HUDEP-2 (cell line): ENCODE data around the gene MDM2.

Experiments
- DNase-seq, 76 experiments: peaks; one replicate each; lab custom pipeline; 2025; ENCODE audit not compliant: unreplicated experiment in 76 of 76; lab: John Stamatoyannopoulos, UW

MDM2 gene

GRCh38 chr12:68807576-68808387 is at the start of gene MDM2:
Gene MDM2 (plus strand): TSS chr12:68808177. CDS start chr12:68808478, 301 bp downstream.
- DNase-seq: peak in 75 of 76 experiments; percentile 25 to 97 (median 94)

- no peak for DNase-seq
Observed at GRCh38 chr12:68759852-68760251, 48.1 kb upstream of the MDM2 start.

DNA sequence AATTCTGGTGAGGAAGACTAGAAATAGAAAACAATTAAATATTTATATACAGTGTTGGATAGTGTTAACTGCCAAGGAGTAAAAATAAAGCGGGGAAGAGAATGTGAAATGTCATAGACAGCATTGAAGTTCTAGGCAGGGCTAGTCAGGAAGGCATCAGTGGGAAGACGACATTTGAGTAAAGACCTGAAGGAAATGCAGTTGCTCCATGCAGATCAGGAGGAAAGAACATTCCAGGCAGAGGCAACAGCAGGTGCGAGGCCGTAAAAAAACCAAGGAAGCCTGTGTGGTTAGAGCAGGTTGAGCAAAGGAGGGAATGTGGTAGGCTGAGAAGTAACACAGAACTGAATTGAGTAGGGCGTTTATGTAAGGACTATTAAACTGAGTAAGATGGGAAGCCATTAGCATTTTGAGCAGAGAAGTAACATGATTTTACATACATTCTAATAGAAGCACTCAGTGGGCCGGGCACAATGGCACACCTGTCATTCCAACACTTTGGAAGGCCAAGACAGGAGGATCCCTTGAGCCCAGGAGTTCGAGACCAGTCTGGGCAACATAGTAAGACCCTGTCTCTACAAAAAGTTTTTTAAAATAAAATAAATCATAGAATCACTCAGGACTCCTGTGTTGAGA is 47.1 kb upstream of the MDM2 start:
- DNase-seq: no peak

GRCh38 chr12:68761442-68761812 is 46.5 kb upstream of the MDM2 start:
- no peak for DNase-seq

DNA sequence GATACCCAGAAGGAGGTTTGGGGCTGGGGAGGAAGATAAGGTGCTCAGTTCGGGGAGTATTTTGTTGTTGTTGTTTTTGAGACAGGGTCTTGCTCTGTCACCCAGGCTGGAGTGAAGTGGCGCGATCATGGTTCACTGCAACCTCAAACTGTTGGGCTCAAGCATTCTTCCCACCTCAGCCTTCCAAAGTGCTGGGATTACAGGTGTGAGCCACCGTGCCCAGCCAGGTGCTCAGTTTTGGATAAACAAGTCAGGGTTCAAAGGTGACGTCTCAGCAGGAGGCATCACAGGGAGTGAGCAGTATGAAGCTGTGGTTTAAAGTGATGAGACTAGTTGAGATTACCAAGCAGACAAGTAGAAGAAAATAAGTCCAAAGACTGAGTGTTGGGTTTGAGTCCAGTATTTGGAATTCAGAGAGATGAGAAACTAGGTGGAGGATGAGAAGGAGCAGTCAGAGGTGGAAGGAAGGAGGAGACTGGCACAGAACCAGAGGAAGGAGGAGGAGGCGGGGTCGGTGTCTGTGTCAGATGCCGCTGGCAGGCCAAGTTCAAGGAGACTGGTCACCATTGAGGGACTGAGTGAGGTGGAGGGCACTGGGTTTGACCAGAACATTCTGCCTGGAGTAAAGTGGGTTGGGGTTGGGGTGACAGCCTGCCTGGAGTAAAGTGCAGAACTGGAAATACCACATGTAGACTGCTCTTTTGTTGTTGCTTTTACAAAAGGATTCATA is 45.9 kb upstream of the MDM2 start:
- DNase-seq: peak in 4 of 76 experiments; percentile 4 to 10 (median 6)

DNA sequence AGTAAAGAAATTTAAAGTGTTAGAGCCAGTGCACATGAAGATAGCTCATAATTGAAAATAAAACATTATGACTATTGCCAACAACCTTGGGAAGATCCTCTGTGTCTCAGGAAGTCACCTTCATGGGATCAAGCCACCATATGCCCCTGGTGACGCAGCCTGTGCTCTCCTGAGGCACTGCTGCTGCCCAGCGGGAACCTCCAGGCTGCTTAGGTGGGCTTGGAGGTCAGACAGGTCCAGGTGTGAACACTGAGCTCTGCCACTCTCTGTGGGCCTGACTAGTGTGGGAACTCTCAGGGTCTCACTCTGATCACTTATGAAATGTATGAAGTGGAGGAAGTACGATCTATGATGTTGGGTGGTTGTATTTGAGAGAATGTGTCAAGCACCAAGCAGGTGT is 45.3 kb upstream of the MDM2 start:
- no peak for DNase-seq

- no peak for DNase-seq
Observed at GRCh38 chr12:68765696-68766095, 42.3 kb upstream of the MDM2 start.

DNA sequence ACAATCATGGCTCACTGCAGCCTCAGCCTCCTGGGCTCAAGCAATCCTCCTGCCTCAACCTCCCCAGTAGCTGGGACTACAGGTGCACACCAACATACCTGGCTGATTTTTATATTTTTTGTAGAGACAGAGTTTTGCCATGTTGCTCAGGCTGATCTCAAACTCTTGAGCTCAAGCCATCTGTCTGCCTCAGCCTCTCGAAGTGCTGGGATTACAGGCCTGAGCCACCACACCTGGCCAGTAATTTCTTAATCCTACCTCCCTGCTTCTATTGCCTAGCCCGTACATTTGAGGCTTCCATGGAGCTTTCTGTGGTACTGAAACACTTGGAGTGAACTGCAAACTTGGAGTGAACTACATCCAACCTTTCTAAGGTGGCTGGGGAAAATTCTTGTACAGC is 41.3 kb upstream of the MDM2 start:
- no peak for DNase-seq

GRCh38 chr12:68767191-68767590 is 40.8 kb upstream of the MDM2 start:
- no peak for DNase-seq

- no peak for DNase-seq
Observed at GRCh38 chr12:68768431-68768939, 39.5 kb upstream of the MDM2 start.

GRCh38 chr12:68769941-68770340 is 38.0 kb upstream of the MDM2 start:
- DNase-seq: no peak

- DNase-seq: peak in 53 of 76 experiments; percentile 2 to 85 (median 37)
Observed at GRCh38 chr12:68771223-68771925, 36.6 kb upstream of the MDM2 start.

- DNase-seq: no peak
Observed at GRCh38 chr12:68772714-68773113, 35.3 kb upstream of the MDM2 start.

- DNase-seq: no peak
Observed at GRCh38 chr12:68773582-68773981, 34.4 kb upstream of the MDM2 start.

GRCh38 chr12:68775121-68775630 is 32.8 kb upstream of the MDM2 start:
- no peak for DNase-seq

DNA sequence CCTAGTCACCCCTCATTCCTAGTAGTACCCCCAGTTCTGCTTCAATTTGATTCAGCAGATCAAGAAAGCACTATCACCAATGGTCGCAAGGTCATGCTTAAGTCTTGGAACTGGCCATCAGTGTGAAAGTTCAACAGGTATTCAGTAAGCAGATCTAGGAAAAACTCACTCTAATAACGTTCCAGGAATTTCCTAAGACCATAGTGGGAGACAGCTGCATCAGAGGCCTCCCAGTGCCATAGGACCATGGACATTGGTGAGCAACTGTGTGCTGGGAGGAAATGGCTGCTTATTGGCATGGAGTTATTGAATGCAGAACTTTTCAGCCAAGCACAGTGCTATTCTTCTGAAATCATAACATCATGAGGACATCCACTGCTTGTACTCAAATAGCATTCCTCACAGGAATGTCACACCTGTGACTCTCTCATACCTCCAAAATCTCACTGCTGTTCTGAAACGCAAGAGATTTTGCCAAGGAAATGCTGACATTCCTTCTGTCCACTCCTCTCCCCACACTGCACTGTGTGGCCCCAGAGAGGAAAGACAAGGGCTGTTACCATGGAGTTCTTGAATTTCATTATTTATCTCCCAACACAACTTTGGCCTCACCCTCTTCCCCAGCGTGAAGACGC is 30.9 kb upstream of the MDM2 start:
- no peak for DNase-seq

- DNase-seq: no peak
Observed at GRCh38 chr12:68779280-68779679, 28.7 kb upstream of the MDM2 start.

GRCh38 chr12:68780731-68781130 is 27.2 kb upstream of the MDM2 start:
- DNase-seq: no peak

DNA sequence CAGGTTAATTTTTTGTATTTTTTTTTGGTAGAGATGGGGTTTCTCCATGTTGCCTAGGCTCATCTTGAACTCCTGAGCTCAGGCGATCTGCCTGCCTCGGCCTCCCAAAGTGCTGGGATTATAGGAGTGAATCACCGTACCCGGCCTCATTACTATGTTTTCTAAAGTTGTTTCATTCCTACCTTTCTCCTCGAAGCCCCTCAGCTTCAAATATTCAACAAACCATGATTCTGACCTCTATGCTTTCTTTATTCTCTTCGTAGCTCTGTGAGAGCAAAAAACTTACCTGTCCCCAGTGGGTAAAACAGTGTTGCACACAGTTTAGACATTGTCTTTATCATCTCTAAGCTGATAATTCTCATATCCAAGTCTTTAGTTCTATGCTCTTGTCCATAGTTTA is 26.2 kb upstream of the MDM2 start:
- no peak for DNase-seq

DNA sequence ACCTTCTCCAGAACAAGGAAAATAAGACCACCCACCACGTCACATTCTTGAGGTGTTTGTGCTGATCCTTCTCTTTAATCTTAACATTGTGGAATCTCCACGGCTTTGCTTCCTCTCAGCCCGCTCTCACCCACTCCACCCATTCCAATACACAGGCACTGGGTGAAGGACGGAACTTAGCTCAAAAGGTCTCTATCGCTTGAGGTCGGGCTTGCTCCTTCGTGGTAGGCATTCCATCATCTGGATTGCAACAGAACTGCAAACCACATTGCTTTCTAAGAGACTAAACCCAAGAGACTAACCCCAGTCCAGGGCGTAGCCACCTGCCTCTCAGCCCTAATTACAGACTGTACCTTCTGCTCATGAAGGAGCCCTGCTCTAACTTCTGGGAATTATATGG is 24.0 kb upstream of the MDM2 start:
- no peak for DNase-seq
